GM19438 (cell line): Measurements from ENCODE around the gene RGS3.

Source experiments
- ATAC-seq: cut with Tn5 transposase; IDR thresholded peaks from one replicate; pipeline ENCODE4 v1.9.1; 2021; ENCODE audit warnings: low read depth; ENCODE audit not compliant: unreplicated experiment

Gene RGS3

DNA sequence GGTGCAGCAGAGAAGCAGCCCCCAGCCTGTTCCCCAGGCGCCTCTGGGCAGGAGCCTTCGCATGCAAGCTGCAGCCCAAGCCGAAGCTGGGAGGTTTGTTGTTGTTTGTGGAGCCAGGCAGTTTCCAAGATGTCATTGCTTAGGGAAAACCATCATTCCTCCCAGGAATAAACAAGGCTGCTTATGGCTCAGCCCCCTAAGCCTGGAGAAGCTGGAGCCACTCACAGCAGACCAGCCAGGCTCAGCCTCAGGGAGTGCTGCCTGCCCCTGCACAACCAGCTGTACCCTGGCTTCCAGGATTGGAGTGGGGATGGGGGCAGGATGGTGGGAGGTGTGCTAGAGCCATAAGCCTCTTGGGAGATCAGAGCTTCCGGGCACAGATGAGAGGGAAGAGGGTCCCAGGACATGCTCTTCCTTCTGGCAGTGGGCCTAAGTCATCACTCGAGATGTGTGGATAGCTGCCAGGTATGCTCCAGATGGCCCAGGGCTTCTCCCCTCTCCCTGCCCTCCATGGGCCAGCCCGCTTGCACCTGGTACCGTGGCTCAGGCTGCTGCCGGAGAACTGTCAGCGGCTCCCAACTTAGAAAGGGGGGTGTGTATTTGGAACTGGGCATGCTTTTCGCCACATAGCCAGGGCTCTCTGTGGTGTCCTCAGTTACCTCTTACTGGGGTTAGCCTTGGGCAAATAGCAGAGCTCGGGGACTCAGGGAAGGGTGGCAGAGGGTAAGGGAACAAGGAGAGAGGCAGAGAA lies 105.2 kb downstream of the RGS3 start:
- ATAC-seq: no peak

DNA sequence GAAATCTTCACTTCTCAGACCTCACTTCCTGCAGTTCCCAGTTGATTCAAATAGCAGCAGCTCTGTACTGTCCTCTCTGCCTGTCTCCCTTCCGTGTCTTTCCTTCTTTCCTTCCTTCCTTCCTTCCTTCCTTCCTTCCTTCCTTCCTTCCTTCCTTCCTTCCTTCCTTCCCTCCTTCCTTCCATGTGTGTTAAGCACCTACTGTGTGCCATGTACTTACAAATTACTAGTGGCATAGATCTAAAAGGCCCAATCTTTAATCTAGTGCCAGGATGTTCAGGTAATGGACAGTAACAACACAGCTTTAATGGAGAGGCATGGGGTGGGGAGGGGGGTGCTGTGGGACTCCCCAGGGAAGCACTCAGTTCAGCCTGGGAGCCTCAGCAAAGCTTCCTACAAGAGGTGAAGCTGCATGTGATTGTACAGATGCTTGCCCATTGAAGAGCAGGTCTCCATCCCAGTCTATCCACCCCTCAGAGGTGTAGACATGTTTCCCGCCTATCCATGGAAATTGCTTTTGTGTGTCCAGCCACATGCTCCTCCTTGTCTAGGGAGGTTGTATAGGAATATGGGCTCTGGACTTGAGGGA lies 106.0 kb downstream of the RGS3 start:
- ATAC-seq: no peak

DNA sequence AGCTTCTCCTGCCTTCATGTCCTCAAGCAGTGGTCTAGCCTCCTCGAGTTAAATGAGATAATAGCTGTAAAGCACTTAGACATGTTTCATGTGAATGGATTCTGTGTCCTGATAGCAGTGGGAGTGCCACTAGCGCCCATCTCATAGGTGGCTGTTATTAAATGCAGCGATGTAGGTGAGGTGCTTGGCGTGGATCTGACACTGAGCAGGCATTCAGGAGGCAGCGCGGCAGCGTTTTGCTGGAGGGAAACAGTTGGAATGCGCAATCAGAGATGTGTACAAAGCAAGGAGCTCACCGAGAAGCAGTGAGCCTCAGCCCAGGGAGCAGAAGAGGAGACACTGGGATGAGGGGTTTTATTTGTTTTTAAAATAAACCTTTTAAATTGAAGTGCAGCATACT lies 106.6 kb downstream of the RGS3 start:
- no peak for ATAC-seq

DNA sequence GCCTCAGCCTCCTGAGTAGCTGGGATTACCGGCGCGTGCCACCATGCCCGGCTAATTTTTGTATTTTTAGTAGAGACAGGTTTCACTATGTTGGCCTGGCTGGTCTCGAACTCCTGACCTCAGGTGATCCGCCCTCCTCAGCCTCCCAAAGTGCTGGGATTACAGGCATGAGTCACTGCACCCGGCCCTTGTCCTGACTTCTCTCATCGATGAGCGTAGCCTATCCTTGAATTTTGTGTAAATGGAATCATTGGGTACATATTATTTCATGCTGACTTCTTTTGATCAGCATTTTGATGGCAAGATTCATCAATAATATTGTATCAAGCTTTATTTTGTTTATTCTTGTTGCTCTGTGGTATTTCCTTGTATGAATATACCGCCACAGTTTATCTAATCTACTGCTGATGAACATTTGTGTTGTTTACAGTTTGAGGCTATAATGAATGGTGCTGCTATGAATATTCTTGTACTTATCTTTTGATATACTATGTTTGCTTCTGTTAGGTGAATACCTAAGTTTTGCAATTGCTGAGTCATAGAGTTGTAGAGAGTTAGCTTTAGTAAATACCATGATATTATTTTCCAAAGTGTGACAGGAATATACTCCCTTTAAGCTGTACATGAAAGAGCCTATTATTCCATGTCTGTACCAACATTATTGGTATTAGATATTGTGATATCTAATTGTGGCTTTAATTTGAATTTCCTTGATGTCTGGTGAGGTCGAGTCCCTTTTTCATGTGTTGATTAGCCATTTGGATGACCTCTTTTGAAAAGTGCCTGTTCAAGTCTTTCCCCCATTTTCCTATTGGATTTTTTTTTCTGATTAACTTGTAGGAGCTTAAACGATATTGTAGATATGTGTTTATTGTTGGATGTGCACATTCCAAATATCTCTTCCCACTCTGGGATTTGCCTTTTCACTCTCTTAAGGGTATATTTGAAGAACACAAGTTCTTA lies 107.5 kb downstream of the RGS3 start:
- no peak for ATAC-seq

DNA sequence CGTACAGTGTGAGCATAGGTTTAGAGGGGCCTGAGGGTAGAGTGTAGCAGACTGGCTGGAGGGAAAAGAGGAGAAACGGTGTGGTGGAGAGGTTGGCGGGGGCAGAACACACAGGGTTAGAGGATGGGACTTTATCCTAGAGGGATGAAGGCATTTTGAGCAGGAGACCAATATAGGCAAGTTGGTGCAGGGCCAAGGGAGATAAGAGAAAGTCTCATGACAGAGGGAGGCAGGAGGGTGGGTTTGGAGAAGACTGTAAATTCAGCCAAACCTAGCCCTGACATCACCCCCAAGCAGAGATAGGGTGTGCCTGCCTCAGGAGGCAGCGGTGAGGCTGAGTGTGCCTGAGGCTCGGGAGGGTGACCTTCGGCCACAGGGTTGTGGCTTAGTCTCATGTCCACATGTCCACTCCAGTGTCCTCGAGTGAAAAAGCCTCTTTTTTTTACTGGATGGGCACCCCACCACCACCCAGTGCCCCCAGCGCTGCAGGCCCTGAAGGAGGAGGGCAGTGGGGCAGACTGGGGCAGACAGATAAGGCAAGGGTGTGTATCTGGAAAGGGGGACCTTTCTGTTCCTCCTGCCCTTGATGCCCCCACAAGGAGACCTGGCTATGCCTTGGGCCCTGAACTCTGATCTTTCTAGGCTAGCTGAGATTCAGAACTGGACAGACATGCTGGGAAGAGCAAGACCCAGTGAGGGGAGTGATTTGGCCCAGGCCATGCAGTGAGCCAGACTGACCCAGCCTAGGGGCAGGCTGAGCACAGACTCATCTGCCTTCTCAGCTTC lies 108.7 kb downstream of the RGS3 start:
- ATAC-seq: no peak

DNA sequence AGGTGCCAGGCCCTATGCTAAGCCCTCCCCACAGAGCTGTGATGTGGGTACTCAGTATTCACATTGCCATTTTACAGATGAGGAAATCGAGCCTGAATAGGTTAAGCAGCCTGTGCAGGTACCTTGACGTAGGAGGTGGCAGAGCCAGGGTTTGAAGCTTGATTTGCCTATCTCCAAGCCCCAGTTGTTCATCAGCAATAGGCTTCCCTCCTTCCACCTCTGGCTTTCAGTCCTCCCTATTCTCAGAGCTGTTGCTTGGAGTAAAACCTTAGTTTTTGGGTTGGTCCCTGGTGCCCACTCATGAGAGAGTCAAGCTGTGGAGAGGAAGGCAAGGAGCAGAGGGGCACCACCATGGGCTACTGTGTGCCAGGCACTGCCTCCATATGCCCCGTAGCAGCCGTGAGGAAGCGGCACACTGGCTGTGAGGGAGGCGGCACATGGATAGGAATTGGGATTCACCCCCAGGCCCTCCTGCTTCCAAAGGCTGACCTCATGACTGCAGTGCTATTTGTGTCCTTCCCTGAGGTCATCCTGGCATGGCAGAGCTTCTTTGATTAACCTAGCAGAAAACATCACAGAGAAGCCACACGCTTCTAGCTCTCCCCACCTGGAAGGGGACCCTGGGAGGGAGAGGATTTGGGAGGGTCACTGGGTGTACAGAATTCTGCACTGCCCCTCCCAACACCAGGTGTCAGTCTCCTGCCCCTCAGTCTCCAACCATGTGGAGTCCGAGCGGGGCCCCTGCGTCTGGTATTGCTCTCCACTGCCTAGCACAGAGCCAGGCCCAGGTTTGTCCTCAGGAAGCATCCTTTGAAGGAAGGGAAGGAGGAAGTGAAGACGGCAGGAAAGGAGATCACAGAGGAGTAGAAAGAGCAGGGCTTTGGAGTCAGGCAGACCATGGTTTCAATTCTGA lies 109.8 kb downstream of the RGS3 start:
- ATAC-seq: no peak

DNA sequence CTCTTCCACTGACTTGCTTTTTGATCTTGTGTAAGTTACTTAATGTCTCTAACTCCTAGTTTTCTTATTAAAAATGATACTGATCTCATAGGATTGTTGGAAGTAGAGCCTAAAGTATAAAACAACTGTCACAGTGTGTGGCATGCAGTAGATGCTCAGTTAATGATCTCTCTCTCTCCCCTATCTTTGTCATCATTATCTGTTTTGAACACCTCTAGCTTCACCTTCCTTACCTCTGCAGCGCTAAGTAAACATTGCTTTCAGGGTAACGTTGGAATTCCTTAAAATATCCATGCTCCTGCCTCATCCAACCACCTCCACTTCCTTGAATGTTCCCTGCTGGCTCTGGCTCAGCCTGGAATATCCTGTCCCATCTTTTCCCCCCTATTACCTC lies 110.4 kb downstream of the RGS3 start:
- no peak for ATAC-seq

DNA sequence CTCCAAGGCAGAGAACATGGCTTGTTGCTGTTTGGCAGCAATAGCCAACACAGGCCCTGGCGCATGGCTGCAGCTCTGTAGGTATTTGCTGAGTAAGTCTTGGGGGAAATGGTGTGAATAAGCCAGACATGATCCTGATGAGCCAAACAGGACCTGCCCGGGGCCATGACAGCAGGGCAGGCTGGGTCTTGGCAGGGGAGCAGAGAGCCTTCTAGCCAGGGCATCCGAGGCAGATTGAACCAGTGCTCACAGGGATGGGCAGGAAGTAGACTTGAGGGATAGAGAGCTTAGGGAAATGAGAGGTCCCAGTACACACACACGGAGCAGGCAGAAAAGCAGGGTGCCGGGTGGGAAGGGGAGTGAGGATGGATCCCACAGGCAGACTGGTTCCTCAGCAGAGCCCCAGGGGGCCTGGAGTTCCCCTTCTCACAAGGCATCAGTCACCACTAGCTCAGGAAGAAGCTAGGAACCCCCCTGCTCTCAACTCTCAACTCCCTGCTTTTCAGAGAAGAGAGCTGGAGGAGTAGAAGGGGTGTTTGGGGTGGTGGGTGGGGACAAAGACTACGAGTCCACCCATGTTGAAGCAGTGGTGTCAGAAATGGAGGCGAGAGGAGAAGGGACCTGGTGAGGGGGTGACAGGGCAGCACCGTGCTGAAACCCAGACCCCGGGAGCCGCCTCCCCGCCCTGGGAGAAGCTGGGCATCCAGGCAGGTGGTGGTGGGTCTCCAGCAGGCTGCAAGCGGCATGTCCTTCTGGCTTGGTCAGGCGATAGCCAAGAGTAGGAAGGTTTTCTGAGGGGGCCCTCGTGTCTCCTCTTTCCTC lies 111.1 kb downstream of the RGS3 start:
- ATAC-seq: no peak

DNA sequence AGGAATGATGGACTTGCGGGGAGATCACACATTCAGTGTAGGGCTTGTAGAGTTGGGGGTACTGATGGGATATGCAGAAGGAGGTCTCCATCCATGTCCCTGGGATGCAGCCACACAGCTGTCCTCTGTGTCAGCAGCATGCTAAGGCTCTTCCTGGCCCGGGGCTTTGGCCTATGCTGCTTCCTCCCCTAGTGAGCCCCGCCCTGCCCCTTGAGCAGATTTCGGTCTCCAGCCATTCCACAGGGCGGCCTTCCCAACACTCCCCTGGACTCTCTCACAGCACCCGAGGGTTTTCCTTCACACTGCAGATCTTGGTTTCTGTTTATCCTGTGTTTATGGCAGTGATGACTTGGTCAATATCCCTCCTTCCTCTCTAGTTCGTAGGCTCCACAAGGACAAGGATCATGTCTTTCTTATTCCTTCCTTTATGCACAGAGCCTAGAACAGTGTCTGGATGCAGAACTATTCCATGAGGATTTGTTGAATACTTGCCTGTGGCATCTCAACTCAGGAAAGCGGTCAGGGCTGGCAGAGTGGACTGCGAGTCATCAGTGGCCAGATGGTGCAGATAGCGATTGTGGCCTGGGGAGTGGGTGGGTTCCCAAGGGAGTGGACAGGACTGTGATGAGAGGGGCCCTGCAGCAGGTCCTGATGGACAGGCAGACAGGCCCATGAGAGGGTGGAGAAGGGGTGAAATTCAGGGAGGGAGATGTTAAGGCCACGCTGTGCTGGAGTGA lies 114.2 kb downstream of the RGS3 start:
- no peak for ATAC-seq

DNA sequence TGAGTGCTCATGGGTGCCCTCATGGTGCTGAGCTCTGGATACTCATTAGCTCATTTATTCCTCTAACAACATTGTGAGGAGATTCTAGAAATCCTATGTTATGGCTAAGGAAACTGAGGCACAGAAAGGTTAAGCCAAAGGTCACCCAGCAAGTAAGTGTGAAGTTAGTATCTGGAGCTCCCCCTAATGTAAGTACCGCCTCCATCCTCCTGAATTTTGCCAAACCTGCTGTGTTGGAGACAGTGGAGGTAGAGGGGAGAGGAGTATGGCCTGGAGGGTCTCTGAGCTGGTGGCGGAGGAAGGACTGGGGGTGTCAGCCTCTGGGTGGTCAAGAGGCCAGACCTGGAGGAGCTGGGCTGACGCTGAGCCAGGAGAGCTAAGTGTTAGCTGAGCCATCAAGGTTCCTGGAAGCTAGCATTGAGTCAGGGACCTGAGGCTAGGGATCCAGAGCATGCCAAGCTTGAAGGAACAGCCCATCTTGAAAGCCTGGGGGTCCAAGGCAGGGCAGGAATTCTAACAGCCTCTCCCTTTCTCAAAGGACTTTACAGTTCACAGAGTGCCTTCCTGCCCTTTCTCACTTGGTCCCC lies 114.8 kb downstream of the RGS3 start:
- ATAC-seq: no peak

DNA sequence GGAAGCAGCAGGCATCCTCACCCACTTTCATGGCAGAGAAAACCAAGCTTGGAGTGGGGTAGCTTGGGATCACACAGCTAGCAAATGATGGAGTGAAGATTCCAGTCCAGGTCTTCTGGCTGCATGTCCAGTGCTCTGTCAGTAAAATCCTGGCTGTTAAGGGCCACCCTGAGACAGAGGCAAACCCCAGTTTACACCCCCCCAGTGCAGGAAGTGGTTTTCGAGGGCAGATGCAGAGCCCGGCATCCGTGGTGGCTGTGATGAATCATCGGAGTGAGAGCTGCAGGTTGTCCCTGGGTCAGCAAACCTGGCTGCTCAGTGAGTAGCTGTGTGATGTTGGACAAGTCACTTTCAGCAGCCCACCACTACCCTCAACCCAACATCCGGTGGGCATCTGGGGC lies 115.4 kb downstream of the RGS3 start:
- ATAC-seq: peak; percentile 60

DNA sequence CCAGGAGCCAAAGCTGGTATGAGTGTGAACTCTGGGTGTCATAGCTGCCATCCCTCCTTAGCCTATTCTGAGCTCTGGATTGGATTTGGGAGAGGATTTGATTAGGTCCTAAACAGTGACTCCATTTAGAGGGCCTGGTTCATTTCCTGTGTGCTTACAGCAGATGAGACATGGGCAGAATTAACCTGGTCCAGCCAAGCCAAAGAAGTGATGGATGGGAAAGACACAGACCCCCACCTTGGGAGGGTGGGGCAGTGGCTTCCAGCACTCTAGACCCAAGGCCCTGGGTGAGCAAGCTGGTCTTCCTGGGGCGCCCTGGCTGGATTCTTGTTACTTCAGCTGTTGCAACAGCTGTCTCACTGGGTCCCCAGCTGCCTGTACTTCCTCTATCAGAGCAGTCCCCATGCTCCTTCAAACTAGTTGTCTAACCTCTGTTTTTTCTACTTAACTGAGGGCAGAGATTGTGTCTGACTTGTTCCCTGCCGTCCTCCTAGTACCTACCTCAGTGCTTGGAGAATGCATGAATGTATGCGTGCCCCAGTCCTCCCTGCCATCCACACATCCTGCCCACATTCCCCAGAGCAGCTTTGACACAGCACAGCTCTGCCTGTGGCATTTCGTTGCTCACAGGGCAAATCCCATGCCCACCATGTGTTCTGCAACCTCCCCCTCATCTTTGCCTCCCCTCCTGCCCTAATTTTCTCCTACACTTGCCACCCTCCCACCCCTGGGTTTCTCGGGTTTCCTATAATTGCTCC lies 115.9 kb downstream of the RGS3 start:
- peak; percentile 19 for ATAC-seq

DNA sequence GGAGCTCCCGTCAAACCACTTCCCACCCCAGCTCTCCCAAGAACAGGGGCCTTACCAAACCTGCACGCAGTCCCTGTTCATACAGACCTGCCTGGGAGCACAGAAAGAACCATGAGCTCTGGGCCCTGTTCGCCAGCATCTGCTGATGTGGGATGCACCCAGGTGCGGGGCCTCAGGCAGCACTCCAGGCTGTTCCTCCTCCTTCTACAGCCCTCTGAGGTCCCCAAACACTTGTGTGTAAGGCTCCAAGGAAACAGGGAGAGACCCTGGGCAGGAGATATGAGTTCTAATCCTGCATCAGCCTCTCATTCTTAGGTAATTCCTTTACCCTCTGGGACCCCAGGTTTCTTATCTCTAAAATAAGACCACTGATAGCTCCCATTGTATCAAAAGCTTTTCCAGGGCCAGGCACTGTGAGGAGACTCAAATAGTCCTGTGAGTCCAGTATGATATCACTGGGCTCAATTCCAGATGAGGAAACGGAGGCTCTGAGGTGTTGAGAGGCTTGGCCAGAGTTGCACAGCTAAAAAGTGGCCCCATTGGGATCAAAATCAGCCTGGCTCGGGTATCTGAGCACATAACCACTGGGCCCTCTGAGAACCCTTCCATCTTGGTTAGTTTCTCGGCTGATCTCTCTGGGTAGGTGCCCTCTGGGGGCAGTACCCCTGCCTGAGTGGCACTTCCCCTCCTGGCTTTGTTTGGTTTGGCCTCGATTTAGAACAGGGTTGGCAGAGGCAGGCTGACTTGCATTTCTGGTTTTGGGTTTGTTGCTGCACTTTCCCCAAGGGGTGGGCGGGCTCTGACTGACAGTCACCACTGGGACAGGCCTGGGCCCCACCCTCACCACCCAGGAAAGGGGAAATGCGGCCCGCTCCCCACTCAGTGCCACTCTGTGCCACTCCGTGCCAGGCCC lies 116.8 kb downstream of the RGS3 start:
- ATAC-seq: no peak

DNA sequence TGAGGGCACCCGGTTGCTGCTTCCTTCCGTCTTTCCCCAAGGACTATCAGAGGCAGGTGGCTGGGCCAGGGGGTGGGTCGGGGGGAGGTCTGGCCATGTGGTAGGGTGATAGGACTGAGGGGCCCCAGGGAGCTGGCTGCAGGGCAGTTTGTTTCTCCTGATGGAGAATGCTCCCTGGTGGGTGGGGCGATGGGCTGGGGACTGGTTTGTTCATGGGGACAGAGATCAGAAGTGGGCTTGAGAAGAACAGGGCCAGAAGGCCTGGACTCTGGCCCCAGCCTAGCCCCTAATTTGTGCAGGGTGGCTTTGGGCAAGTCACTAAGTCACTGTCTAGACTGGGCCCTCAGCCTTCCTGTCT lies 117.4 kb downstream of the RGS3 start:
- ATAC-seq: no peak

DNA sequence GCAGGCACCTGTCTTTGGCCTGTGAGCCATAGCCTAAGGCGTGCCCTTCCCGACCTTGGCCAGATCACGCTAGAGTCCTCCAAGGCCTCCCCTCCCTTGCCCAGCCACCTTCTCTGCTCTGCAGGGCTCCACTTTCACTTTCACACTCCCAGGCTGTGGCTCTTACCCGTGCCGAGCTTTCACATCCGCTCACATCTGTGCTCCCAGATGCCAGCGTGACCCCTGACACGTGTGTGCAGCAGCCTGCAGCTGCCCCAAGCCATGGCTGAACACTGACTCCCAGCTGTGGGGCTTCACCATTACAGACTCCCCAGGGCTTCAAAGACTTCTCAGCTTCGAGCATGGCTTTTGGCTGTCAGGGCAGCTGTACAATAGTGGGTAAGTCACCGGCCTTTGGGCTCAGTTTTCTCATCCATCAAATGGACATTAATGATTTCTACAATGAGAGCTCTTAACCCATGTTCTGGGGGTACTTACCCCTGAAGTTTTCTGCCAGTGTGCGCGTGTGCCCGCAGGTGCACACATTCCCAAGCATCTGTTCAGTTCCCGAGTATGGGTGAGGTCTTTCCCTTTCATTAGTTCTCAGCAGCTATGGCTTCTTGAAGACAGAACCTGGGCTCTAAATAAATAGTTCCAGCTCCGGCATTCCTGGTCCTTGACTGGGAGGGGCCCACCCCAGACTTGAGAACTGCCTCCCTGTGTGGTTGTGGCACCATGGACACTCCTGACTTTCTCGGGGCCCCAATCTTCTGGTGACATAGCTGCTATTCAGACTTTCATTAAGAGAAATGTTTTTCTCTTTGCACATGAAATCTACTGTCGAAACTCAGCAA lies 118.6 kb downstream of the RGS3 start:
- peak; percentile 73 for ATAC-seq
